H1 (cell line): ENCODE data around the gene ZSWIM6.

Experiments used
- CTCF ChIP-seq, 3 experiments: IDR thresholded peaks; 1 replicate in 2 of 3; 2 replicates in 1 of 3; pipeline versions ENCODE4 v1.5.1 to v1.6.1; 2011; ENCODE audit warnings: low read length in 3 of 3, mild to moderate bottlenecking in 3 of 3, inconsistent platforms in 2 of 3, low read depth in 1 of 3, moderate library complexity in 1 of 3; ENCODE audit not compliant: insufficient read depth in 1 of 3; ENCODE audit errors: control extremely low read depth in 1 of 3
- EZH2 ChIP-seq: fragments of 200-600 bp; sonication (generic); IDR thresholded peaks from 2 replicates; pipeline ENCODE4 v1.7.1; 2012; ENCODE audit warnings: low read depth, mild to moderate bottlenecking, moderate library complexity, low read length, inconsistent platforms; ENCODE audit not compliant: severe bottlenecking
- SP1 ChIP-seq: IDR thresholded peaks from 2 replicates; pipeline ENCODE4 v1.6.1; 2011; ENCODE audit warnings: low read depth, low read length

DNA sequence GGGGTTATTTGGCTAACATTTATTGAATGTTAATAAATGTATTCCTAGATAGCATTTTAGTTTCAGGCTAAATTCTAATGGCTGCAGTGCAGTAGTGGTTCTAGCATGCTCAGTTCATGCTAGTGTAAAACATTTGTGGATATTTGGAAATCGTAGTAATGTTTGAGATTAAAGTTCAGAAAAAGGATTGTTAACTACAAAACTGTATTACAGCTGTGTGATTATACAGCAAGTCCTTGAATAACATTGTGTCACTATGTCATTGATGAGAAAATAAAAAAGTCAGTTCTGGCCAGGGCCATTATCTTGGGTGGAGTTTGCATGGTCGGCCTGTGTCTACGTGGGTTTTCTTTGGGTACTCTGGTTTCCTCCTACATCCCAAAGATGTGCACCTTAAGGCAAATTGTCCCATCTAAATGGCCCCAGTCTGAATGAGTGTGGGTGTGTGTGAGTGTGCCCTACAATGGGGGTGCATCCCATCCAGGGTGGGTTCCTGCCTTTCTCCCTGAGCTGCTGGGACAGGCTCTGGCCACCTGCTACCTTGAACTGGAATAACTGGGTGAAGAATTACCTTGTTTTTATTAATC is 8.8 kb downstream of the ZSWIM6 start:
- TF ChIP-seq SP1 (no peak), CTCF (IDR thresholded peaks at IDR 0.05; ENCODE audit: control extremely low read depth in 1 of 3, insufficient read depth in 1 of 3, low read depth in 1 of 3, low read length in 3 of 3) (no peak), EZH2 (no peak)
